Activated CD8-positive, alpha-beta T cell treated with anti-CD3 and anti-CD28 coated beads for 36 hours (primary cell): ENCODE measurements around the gene ENTPD2. TPM values are rescaled to one million over a fixed set of nuclear protein-coding genes. Genes with fewer than 3 reads are reported as not detected.

Experiments
- ATAC-seq: fragments of 200-7000 bp; cut with Tn5 transposase; one replicate; pipeline ENCODE4 v1.10.0; 2021; ENCODE audit warnings: mild to moderate bottlenecking, moderate library complexity
- CTCF ChIA-PET: fragments of 350-600 bp; sonication (Branson Sonifier 250); formaldehyde crosslinking; loops from one replicate; lab custom pipeline; 2021; ENCODE audit warnings: antibody characterized with exemption; lab: Charles Lee
- POLR2A ChIA-PET: fragments of 350-600 bp; sonication (Branson Sonifier 250); formaldehyde crosslinking; loops from one replicate; lab custom pipeline; 2021; ENCODE audit warnings: antibody characterized with exemption; lab: Charles Lee
- DNase-seq: peaks from one replicate; pipeline ENCODE4 v3.0.0-alpha.2; 2020
- H3K27ac Mint-ChIP-seq: one replicate; pipeline ENCODE4 v1.8.0; 2021; ENCODE audit warnings: mild to moderate bottlenecking, mixed read lengths
- H3K27me3 Mint-ChIP-seq: one replicate; pipeline ENCODE4 v1.8.0; 2021; ENCODE audit warnings: mixed read lengths
- H3K36me3 Mint-ChIP-seq: one replicate; pipeline ENCODE4 v1.8.0; 2021; ENCODE audit warnings: low read depth, mixed read lengths
- H3K4me1 Mint-ChIP-seq: one replicate; pipeline ENCODE4 v1.8.0; 2021; ENCODE audit warnings: low read depth, mixed read lengths
- H3K4me3 Mint-ChIP-seq: one replicate; pipeline ENCODE4 v1.8.0; 2021; ENCODE audit warnings: mild to moderate bottlenecking, moderate library complexity, mixed read lengths
- H3K9me3 Mint-ChIP-seq: one replicate; pipeline ENCODE4 v1.8.0; 2021; ENCODE audit warnings: mixed read lengths
- intact Hi-C: fragments of 100-400 bp; cut with micrococcal nuclease; formaldehyde crosslinking; loops from one replicate; pipeline ENCODE4 v1.10.0; 2022
- total RNA-seq, 2 experiments: library from RNA; stranded (reverse); gene quantifications; one replicate each; pipeline ENCODE4 v1.2.3, GENCODE V29; 2021
- TF ChIP-seq, protein P1 (sequence below): fragments of 200-600 bp; IDR thresholded peaks from one replicate; pipeline ENCODE4 v1.8.0; 2022; ENCODE audit warnings: antibody characterized with exemption, mild to moderate bottlenecking

Gene ENTPD2
- total RNA-seq, 2 experiments from 2014 or later = not detected

GRCh38 chr9:137076636-137077009, 22.8 kb upstream of the ENTPD2 start:
- H3K27me3 Mint-ChIP-seq = no peaks in the 10 kb centered on the region
- H3K36me3 Mint-ChIP-seq = peaks cover 11% of the 10 kb centered on the region
- ChIA-PET POLR2A (interaction anchor here (0.6 to 1.6 kb wide), 3 partner anchors 9 to 19 kb away, joined by 3 to 10 read pairs (median 3); partner anchors contain the start of gene MAN1B1), CTCF (interaction anchor here (0.6 to 2.4 kb wide), 9 partner anchors 9 to 48 kb away, joined by 3 to 18 read pairs (median 6); partner anchors contain the start of genes ENTPD2 and NPDC1)
- H3K27ac Mint-ChIP-seq = no peak overlapping the region
- TF ChIP-seq, protein P1, sequence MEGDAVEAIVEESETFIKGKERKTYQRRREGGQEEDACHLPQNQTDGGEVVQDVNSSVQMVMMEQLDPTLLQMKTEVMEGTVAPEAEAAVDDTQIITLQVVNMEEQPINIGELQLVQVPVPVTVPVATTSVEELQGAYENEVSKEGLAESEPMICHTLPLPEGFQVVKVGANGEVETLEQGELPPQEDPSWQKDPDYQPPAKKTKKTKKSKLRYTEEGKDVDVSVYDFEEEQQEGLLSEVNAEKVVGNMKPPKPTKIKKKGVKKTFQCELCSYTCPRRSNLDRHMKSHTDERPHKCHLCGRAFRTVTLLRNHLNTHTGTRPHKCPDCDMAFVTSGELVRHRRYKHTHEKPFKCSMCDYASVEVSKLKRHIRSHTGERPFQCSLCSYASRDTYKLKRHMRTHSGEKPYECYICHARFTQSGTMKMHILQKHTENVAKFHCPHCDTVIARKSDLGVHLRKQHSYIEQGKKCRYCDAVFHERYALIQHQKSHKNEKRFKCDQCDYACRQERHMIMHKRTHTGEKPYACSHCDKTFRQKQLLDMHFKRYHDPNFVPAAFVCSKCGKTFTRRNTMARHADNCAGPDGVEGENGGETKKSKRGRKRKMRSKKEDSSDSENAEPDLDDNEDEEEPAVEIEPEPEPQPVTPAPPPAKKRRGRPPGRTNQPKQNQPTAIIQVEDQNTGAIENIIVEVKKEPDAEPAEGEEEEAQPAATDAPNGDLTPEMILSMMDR = no peak
- ATAC-seq (no peak), DNase-seq (no peak)
- peak overlapping the region; percentile 66 for H3K4me3 Mint-ChIP-seq
- peaks cover 4% of the 10 kb centered on the region for H3K4me1 Mint-ChIP-seq
- no peaks in the 10 kb centered on the region for H3K9me3 Mint-ChIP-seq
- intact Hi-C loops = no loop called here

DNA sequence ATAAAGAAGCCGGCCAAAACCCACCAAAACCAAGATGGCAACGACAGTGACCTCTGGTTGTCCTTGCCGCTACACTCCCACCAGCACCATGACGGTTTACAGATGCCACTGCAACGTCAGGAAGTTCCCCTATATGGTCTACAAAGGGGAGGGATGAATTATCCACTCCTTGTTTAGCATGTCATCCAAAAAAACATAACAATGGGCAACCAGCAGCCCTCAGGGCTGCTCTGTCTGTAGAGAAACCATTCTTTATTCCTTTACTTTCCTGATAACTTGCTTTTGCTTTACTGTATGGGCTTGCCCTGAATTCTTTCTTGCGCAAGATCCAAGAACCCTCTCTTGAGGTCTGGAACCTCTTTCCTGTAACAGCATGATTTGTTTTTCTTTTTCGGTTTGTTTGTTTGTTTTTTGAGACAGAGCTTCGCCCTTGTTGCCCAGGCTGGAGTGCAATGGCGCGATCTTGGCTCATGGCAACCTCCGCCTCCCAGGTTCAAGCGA, 21.5 kb upstream of the ENTPD2 start:
- ChIA-PET CTCF (interaction anchor here (1.0 to 2.0 kb wide), 5 partner anchors 11 to 40 kb away, joined by 3 to 6 read pairs (median 5); partner anchors contain the start of gene ENTPD2), POLR2A (no interaction called here)
- H3K36me3 Mint-ChIP-seq = peaks cover 8% of the 10 kb centered on the region
- ATAC-seq (no peak), DNase-seq (no peak)
- H3K27ac Mint-ChIP-seq = no peak overlapping the region
- H3K9me3 Mint-ChIP-seq = no peaks in the 10 kb centered on the region
- intact Hi-C loops = no loop called here
- H3K27me3 Mint-ChIP-seq = no peaks in the 10 kb centered on the region
- peaks cover 4% of the 10 kb centered on the region for H3K4me1 Mint-ChIP-seq
- H3K4me3 Mint-ChIP-seq = no peak overlapping the region
- TF ChIP-seq, protein P1 = no peak

GRCh38 chr9:137074657-137075274, 20.9 kb upstream of the ENTPD2 start:
- Mint-ChIP-seq H3K27ac (no peak overlapping the region), H3K4me1 (peaks cover 2% of the 10 kb centered on the region), H3K9me3 (no peaks in the 10 kb centered on the region), H3K27me3 (no peaks in the 10 kb centered on the region), H3K36me3 (peaks cover 4% of the 10 kb centered on the region), H3K4me3 (no peak overlapping the region)
- ATAC-seq = no peak
- TF ChIP-seq, protein P1 = no peak
- ChIA-PET POLR2A (no interaction called here), CTCF (interaction anchor here (1.0 to 1.1 kb wide), 2 partner anchors 10 to 39 kb away, joined by 3 read pairs; no protein-coding TSS in a partner anchor)
- no peak for DNase-seq
- intact Hi-C loops = no loop called here

DNA sequence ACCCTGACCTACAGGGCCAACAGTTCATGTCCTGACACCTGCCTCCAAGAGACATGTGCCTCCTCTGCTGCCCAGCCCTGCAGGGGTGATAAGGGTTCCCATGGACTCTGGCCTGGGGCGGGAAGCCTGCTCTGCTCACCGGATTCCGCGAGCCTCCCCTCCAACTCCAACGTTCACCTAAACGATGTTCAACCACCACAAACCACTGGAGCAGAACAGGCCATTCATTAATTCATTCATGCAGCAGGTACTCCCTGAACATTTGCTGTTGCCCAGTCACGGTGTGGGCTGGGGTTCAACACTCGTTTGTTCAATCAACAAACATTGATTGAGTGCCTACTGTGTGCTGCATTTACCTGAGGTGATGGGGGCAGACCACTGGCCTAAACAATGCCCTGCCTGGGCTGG, 20.1 kb upstream of the ENTPD2 start:
- ATAC-seq = no peak
- ChIA-PET CTCF (interaction anchor here (1.0 to 11.3 kb wide), 2 partner anchors 10 to 24 kb away, joined by 3 to 164 read pairs; partner anchors contain the start of gene NPDC1), POLR2A (no interaction called here)
- H3K27me3 Mint-ChIP-seq = no peaks in the 10 kb centered on the region
- TF ChIP-seq, protein P1 = no peak
- H3K36me3 Mint-ChIP-seq = peaks cover 3% of the 10 kb centered on the region
- intact Hi-C loops = no loop called here
- H3K27ac Mint-ChIP-seq = no peak overlapping the region
- H3K4me1 Mint-ChIP-seq = no peaks in the 10 kb centered on the region
- no peak overlapping the region for H3K4me3 Mint-ChIP-seq
- DNase-seq = no peak
- no peaks in the 10 kb centered on the region for H3K9me3 Mint-ChIP-seq

- Mint-ChIP-seq H3K4me3 (peak overlapping the region; percentile 68), H3K9me3 (no peaks in the 10 kb centered on the region), H3K4me1 (peaks cover 7% of the 10 kb centered on the region), H3K36me3 (no peaks in the 10 kb centered on the region), H3K27ac (peak overlapping the region; percentile 62), H3K27me3 (peaks cover 1% of the 10 kb centered on the region)
- intact Hi-C loops = no loop called here
- ChIA-PET CTCF (interaction anchor here (1.4 to 11.3 kb wide), 9 partner anchors 8 to 293 kb away, joined by 3 to 164 read pairs (median 7); partner anchors contain the start of genes ABCA2, FUT7 and NPDC1), POLR2A (interaction anchor here (0.6 to 1.5 kb wide), 6 partner anchors 9 to 247 kb away, joined by 3 to 5 read pairs (median 3); partner anchors contain the start of gene TUBB4B)
- TF ChIP-seq, protein P1 = no peak
- DNase-seq (no peak), ATAC-seq (no peak)
Measured at GRCh38 chr9:137071282-137071681, 17.4 kb upstream of the ENTPD2 start.
